Epithelial cell of esophagus (primary cell): ENCODE results near the gene SHISA5.

ENCODE experiments used
- DNase-seq: peaks from one replicate; pipeline ENCODE4 v3.0.0; 2010; ENCODE audit warnings: low read depth
- H3K4me3 ChIP-seq: 2 replicates; pipeline ENCODE4 v1.5.1; 2011; ENCODE audit warnings: mild to moderate bottlenecking, low read length, control low read depth
- TF ChIP-seq, protein P1 (sequence below): IDR thresholded peaks from 2 replicates; pipeline ENCODE4 v1.5.1; 2011; ENCODE audit warnings: low read depth, mild to moderate bottlenecking, low read length, control low read depth, inconsistent platforms; ENCODE audit not compliant: insufficient read depth; ENCODE audit errors: missing control alignments

The SHISA5 gene

DNA sequence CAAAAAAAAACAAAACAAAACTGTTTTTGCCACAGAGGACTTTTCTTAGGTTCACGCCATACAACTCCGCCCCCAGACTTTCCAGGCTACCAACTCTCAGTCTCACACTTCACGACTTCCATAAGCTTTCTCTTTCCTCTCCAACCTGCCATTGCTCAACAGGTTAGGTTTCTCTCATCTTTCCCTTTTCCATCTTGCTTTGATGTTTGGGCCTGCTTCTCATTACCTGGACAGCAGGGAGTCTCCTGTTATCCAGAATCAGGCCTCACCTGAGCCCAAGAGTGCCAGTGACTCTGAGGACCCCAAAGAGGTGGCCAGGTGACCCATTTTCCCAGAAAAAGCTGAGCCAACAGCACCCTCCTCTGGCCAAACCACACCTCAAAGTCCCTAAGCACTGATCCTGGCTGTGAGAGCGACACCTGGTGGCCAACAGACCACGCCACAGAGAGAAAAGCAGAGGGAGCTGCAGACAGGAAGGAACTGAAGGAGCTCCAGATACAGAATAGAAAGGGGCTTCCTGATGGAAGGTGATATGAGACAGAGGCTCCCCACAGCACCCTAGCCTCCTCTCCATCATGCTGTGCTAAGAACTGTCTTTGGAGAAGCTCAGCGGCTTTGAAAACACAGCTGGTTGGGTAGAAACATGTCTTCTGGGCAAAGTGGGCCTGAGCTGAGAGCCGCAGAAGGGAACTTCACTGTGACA is 68.0 kb downstream of the SHISA5 start:
- TF ChIP-seq, protein P1, sequence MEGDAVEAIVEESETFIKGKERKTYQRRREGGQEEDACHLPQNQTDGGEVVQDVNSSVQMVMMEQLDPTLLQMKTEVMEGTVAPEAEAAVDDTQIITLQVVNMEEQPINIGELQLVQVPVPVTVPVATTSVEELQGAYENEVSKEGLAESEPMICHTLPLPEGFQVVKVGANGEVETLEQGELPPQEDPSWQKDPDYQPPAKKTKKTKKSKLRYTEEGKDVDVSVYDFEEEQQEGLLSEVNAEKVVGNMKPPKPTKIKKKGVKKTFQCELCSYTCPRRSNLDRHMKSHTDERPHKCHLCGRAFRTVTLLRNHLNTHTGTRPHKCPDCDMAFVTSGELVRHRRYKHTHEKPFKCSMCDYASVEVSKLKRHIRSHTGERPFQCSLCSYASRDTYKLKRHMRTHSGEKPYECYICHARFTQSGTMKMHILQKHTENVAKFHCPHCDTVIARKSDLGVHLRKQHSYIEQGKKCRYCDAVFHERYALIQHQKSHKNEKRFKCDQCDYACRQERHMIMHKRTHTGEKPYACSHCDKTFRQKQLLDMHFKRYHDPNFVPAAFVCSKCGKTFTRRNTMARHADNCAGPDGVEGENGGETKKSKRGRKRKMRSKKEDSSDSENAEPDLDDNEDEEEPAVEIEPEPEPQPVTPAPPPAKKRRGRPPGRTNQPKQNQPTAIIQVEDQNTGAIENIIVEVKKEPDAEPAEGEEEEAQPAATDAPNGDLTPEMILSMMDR, result peak; percentile 100
- peak; percentile 87 for DNase-seq

GRCh38 chr3:48435223-48435595 is 68.8 kb downstream of the SHISA5 start:
- DNase-seq, result no peak
- no peak overlapping the region for H3K4me3 ChIP-seq
- TF ChIP-seq, protein P1, result no peak

More for the DNA sequence above, 68.0 kb downstream of the SHISA5 start:
- no peak overlapping the region for H3K4me3 ChIP-seq

GRCh38 chr3:48434591-48435222 is 69.3 kb downstream of the SHISA5 start:
- DNase-seq, result no peak
- TF ChIP-seq, protein P1, result no peak
- H3K4me3 ChIP-seq, result no peak overlapping the region

DNA sequence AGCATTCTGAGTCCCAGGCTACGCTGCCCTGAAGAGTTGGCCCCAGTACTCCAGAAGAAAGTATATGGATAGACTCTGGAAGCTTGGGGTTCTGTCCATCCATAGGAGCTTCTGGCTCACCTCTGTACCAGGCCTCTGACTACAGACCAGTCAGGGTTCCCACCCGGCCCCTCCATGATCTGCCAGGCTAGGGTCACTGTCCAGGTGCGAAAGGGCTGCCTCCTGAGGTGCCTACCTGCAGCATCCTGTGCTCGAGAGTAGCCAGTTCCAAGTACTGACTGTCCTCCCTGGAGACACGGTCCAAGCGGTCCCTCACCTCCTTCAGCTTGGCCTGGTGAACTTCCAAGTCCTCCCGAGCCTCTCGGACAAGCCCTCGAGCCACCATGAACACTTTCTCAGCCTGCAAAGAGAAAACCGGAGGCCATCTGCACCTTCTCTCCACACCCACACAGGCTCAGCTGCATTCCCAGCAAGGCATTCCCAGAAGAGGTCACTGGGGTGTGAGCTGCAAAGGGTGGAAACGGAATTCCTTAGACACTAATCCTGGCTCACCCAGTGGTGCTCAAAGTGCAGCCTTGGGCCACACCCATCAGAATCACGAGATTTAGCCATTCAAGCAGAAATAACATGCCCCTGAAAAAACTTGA is 70.4 kb downstream of the SHISA5 start:
- TF ChIP-seq, protein P1, result no peak
- peak; percentile 92 for DNase-seq
- peak overlapping the region; percentile 56 for H3K4me3 ChIP-seq

GRCh38 chr3:48432411-48433371 is 71.3 kb downstream of the SHISA5 start:
- peak; percentile 95 for DNase-seq
- H3K4me3 ChIP-seq, result peak overlapping the region; percentile 56
- TF ChIP-seq, protein P1, result peak; percentile 39

DNA sequence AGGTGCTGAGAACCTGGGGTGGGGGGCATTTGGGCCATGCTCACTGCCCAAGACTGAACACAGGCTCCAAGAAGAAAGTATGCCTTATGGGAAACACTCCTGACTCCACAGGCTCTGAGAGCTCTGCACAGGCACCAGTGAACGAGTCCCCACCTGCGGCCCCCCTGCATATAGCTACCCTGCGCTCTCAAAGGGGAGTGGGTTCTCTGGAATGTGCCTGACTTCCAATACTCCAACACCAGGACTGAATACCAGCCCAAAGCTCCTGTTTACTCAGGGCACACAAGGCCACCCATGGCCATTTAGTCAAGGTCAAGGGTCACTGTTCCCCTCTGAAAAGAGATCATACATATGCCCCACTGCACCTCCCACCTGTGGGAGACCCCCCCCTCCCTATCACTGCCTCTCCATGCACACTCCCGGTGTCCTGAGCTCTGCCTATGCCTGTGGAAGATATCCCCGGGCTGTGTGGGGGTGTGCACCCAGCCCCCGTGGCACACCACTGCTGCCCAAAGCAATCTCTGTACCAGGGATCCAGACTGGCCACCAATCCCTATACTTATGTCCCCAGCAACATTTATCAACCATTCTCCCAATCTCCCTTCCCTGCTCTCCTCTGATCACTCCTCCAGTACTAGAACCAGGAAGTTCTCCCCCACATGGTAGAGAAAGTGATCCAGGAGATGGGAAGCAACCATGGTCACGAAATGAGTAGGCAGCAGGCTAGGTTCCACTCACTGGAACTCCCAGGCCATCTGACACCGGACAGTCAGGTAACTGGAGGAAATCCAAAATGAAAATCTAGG is 72.5 kb downstream of the SHISA5 start:
- DNase-seq, result no peak
- TF ChIP-seq, protein P1, result no peak

More for the DNA sequence above, 72.5 kb downstream of the SHISA5 start:
- H3K4me3 ChIP-seq, result peak overlapping the region; percentile 71
